Activated T-cell treated with anti-CD3 and anti-CD28 coated beads for 48 hours (primary cell): Measurements from ENCODE around the gene SUMF2.
"Not testable (repeated sequence)": the region's sequence is repeated elsewhere in the genome, so short reads cannot be mapped to it uniquely, and the experiment has no call there.

Experiments
- DNase-seq: peaks from one replicate; pipeline ENCODE4 v3.0.0-alpha.2; 2020; ENCODE audit warnings: low read depth

The SUMF2 gene

GRCh38 chr7:56063882-56064625 lies at the start of gene SUMF2:
TSS of gene SUMF2 (plus strand) at chr7:56064286. CDS start at chr7:56064312, 26 bp downstream.
- peak; percentile 85 for DNase-seq

DNA sequence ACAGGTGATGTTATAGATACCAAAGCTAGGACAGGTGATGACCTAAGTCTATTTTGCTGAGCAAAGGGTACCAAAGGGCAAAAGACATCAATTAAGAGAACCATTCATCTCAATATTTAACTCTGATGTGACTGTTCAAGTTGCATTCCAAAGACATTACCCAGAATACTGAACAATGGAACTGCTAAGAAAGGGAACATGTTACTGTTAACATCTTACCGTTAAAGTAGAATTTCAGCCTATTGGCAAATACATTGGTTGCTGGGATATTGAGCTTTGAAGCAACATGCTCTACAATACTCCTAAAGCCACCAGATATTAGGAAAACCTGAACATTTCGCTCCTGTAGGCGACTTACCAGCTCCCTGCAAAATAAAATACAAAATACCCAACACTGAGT lies 47.1 kb upstream of the SUMF2 start:
- DNase-seq: not testable (repeated sequence)

DNA sequence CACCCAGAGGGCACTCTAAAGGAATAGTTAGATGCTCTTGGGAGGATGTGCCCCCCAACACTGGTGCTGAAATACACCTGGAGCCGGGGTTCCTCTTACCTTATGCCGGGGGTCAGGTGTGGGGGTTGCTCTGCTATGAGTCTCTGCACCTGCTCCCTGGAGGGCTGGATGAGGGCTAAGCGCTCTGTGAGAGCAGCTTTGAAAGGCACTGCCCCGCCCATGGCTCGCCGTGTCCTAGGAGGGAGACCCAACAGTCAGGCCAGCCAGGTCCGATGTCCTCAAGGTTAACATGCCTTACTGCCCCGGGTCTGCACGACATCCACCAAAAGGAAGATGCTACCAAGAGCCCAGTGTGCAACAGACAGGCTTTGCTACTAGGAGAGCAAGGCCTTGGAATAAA lies 44.6 kb upstream of the SUMF2 start:
- no peak for DNase-seq

GRCh38 chr7:56023500-56023899 lies 40.6 kb upstream of the SUMF2 start:
- no peak for DNase-seq

DNA sequence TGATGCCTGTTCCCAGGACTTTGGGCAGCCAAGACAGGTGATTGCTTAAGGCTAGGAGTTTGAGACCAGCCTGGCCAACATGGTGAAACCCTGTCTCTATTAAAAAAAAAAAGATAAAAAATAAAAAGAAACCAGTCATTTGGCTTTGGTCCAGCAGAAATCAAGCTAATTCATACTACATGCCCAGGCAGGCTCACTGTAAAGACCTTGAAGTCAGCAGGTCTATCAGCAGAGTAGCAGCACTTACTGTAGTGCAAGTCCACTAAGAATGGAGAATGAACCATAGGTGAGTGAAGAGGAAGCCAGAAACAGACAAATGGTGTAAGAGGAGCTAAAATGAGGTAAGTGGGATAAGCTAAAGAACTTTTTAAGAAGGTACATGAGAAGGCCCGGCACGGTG lies 37.5 kb upstream of the SUMF2 start:
- no peak for DNase-seq

- no peak for DNase-seq
These were observed 35.0 kb upstream of the SUMF2 start for GRCh38 chr7:56028942-56029630.

DNA sequence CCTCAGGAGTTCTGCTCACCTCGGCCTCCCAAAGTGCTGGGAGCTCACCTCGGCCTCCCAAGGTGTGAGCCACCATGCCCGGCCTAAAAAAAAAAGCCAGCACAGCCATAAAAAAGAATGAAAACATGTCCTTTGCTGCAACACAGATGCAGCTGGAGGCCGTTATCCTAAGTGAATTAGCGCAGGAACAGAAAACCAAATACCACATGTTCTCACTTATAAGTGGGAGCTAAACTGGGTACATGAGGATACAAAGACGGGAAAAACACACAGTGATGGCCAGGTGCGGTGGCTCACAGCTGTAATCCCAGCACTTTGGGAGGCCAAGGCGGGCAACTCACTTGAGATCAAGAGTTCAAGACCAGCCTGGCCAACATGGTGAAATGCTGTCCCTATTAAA lies 33.7 kb upstream of the SUMF2 start:
- DNase-seq: no peak

GRCh38 chr7:56031556-56031955 lies 32.5 kb upstream of the SUMF2 start:
- not testable (repeated sequence) for DNase-seq

DNA sequence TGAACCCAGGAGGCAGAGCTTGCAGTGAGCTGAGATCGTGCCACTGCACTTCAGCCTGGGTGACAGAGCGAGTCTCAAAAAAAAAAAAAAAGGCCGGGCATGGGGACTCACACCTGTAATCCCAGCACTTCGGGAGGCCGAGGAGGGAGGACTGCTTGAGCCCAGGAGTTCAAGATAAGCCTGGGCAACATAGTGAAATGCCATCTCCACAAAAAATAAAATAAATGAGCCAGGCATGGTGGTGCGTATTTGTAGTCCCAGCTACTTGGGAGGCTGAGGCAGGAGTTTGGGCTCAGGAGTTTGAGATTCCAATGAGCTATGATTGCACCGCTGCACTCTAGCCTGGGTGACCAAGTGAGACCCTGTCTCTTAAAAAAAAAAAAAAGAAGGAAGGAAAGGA lies 31.5 kb upstream of the SUMF2 start:
- not testable (repeated sequence) for DNase-seq

- DNase-seq: peak; percentile 65
These were observed 30.2 kb upstream of the SUMF2 start for GRCh38 chr7:56033671-56034432.

- DNase-seq: no peak
These were observed 23.4 kb upstream of the SUMF2 start for GRCh38 chr7:56040730-56041129.

DNA sequence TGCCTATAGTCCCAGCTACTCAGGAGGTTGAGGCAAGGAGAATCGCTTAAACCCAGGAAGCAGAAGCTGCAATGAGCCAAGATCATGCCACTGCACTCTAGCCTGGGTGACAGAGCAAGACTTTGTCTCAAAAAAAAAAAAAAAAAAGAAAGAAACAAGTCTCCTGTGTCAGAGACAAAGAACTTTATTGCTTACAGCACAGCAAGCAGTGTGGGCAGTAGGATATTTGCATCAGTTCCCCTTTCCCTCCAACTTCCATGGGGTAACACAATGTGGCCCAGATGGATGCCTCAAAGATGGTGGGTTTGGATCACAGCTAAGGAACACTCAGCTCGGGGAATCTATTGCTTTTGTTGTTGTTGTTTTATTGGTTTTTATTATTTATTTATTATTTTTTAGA lies 18.3 kb upstream of the SUMF2 start:
- DNase-seq: not testable (repeated sequence)

- no peak for DNase-seq
These were observed 17.2 kb upstream of the SUMF2 start for GRCh38 chr7:56046721-56047445.

DNA sequence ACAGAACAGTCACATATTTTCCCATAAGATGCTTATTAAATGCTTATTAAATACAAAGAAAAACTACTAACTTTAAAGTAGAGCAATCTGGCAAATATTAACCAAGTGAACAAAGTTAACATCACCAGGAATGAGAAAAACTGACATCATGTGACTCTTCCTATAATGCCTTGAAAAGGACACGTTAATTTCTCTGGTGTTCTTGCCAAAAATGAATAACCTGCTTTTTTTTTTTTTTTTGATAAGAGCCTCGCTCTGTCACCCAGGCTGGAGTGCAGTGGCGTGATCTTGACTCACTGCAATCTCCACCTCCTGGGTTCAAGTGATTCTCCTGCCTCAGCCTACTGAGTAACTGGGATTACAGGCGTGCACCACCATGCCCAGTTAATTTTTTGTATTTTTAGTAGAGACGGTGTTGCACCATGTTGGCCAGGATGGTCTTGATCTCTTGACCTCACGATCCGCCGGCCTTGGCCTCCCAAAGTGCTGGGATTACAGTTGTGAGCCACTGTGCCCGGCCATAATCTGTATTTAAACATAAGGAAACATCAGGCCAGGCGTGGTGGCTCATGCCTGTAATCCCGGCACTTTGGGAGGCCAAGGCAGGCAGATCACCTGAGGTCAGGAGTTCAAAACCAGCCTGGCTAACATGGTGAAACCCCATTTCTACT lies 16.5 kb upstream of the SUMF2 start:
- not testable (repeated sequence) for DNase-seq

- no peak for DNase-seq
These were observed 15.8 kb upstream of the SUMF2 start for GRCh38 chr7:56048245-56048644.

- not testable (repeated sequence) for DNase-seq
These were observed 15.3 kb upstream of the SUMF2 start for GRCh38 chr7:56048763-56049162.

DNA sequence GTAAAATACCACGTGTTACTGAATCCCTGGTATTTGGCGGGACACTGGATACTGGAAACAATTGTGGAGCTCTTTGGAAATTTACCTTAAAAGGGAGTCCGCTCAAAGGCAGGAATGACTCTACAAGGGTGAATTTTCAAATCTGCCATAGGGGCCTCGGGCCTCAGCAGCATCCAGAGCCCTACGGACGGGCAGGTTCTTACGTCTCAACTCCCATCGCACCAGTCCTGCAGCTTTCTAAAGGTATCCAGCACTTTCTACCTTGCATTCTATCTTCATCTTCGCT lies 13.1 kb upstream of the SUMF2 start:
- DNase-seq: no peak

DNA sequence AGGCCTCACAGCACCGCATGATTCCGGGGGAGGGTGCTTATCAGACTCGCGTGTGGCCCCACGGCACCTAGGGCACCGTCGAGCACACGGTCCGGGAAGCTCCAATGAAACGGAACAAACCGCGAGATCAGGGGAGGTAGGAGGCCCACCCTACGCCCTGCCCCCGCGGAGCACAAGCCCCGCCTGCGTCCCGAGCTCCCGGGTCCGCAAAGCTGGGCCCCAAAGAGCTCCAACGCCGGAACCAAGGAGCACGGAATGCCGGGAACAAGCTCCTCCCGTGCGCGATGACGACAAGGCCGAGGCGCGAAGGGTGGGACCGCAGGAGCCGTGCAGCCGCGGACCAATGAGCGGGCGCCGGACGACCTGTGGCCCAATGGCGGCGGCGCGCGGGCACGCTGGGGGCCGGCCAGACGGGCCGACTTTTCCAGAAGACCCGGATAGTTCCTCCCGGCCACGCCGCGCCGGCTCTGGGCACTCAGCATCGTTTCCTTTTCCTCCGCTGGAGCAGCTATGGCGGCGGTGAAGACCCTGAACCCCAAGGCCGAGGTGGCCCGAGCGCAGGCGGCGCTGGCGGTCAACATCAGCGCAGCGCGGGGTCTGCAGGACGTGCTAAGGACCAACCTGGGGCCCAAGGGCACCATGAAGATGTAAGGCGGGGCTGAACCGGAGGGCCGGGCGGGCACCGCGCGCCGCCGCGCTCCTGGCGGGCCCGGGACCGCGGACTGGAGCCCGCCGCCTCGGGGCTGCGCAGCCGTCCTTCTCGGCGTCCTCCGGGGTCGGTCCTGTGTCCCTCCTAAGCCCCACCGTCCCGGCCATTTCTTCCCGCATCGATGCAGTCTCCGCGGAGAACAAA lies 12.5 kb upstream of the SUMF2 start, which contains the start of the genes CCT6A and PSPH:
Gene CCT6A (plus strand): TSS at position 427 of the 853 bp plus-strand sequence. CDS start 84 bp downstream, at position 511.
Gene PSPH (minus strand): TSS at position 106 of the 853 bp plus-strand sequence. CDS start 30,232 bp downstream, outside the sequence.
- DNase-seq: peak; percentile 94

- DNase-seq: no peak
These were observed 10.7 kb upstream of the SUMF2 start for GRCh38 chr7:56053379-56053778.

DNA sequence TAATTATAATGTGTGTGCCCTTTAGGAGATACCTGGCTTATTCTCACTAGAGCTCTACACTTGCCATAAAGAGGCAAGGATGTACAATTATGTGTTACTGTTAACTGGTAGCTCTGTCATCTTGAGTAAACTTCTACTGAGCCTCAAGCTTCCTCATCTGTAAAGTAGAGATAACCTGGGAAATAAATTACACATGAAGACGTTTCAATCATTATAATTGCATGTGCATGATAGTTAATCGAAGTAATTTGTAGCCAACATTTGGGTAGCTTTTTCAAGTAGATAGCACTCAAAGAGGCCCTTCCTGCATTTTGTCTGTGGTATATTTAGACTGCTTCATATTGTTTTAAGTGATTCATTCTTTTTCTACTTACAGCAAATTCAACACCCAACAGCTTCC lies 10.1 kb upstream of the SUMF2 start:
- DNase-seq: no peak

DNA sequence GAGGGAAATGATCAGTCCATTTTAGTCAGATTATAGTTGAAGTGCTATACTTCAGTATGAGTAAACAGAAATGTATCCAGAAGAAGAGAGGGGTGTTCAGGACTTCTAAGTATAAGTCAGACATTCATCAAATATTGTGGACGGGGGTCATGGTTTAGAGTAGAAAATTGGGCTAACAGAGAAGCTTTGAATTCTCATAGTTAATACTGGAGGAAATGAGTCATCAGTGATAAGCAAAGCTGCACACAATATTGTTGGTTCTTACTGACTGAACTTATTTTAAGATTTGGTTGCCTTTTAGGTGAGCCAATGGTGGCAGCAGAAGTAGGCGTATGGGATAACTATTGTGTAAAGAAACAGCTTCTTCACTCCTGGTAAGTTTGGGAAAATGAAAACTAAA lies 1.7 kb upstream of the SUMF2 start:
- no peak for DNase-seq
